HEK293T (cell line): ENCODE measurements around the gene ANKRD11.
"Not testable (repeated sequence)": the region's sequence is repeated elsewhere in the genome, so short reads cannot be mapped to it uniquely, and the experiment has no call there.

Experiments
- CTCF ChIA-PET: fragments of 350-600 bp; formaldehyde crosslinking; extraction: SDS; loops from one replicate; lab custom pipeline; 2021; ENCODE audit warnings: antibody characterized with exemption, inconsistent platforms; lab: Yijun Ruan, JAX
- POLR2A ChIA-PET: fragments of 350-600 bp; formaldehyde crosslinking; extraction: SDS; loops from one replicate; lab custom pipeline; 2020; ENCODE audit warnings: antibody characterized with exemption, inconsistent platforms; lab: Yijun Ruan, JAX
- DNase-seq: peaks from one replicate; pipeline ENCODE4 v3.0.0; 2012; ENCODE audit warnings: mixed read lengths; ENCODE audit errors: extremely low spot score
- ARNT ChIP-seq: fragments of 450-650 bp; IDR thresholded peaks from 2 replicates; pipeline ENCODE4 v1.6.1; 2017; ENCODE audit warnings: mild to moderate bottlenecking
- BHLHE40 ChIP-seq: fragments of 450-650 bp; IDR thresholded peaks from 2 replicates; pipeline ENCODE4 v1.6.1; 2016; ENCODE audit warnings: mild to moderate bottlenecking, moderate library complexity, borderline replicate concordance
- CTBP1 ChIP-seq: fragments of 450-650 bp; IDR thresholded peaks from 2 replicates; pipeline ENCODE4 v1.6.1; 2016; ENCODE audit warnings: borderline replicate concordance
- ELF4 ChIP-seq: fragments of 450-650 bp; IDR thresholded peaks from 2 replicates; pipeline ENCODE4 v1.6.1; 2017; ENCODE audit warnings: antibody characterized with exemption
- FOXA1 ChIP-seq: fragments of 450-650 bp; IDR thresholded peaks from 2 replicates; pipeline ENCODE4 v1.6.1; 2016; ENCODE audit warnings: mild to moderate bottlenecking
- FOXK2 ChIP-seq: fragments of 450-650 bp; IDR thresholded peaks from 2 replicates; pipeline ENCODE4 v1.6.1; 2016; ENCODE audit warnings: mild to moderate bottlenecking
- FOXM1 ChIP-seq: fragments of 450-650 bp; IDR thresholded peaks from 2 replicates; pipeline ENCODE4 v1.6.1; 2017; ENCODE audit warnings: mild to moderate bottlenecking, borderline replicate concordance
- HDGF ChIP-seq: fragments of 450-650 bp; IDR thresholded peaks from 2 replicates; pipeline ENCODE4 v1.6.1; 2017; ENCODE audit warnings: antibody characterized with exemption, borderline replicate concordance
- L3MBTL2 ChIP-seq: fragments of 450-650 bp; conservative IDR thresholded peaks from 2 replicates; pipeline ENCODE4 v1.6.1; 2016; ENCODE audit warnings: mild to moderate bottlenecking
- LEF1 ChIP-seq: fragments of 450-650 bp; IDR thresholded peaks from 2 replicates; pipeline ENCODE4 v1.6.1; 2017; ENCODE audit warnings: mild to moderate bottlenecking, borderline replicate concordance
- NFRKB ChIP-seq: fragments of 450-650 bp; IDR thresholded peaks from 2 replicates; pipeline ENCODE4 v1.6.1; 2016; ENCODE audit warnings: mild to moderate bottlenecking, moderate library complexity
- PKNOX1 ChIP-seq: fragments of 450-650 bp; IDR thresholded peaks from 2 replicates; pipeline ENCODE4 v1.6.1; 2016
- SP1 ChIP-seq: fragments of 450-650 bp; IDR thresholded peaks from 2 replicates; pipeline ENCODE4 v1.6.1; 2017
- SUZ12 ChIP-seq: fragments of 450-650 bp; IDR thresholded peaks from 2 replicates; pipeline ENCODE4 v1.6.1; 2016; ENCODE audit warnings: mild to moderate bottlenecking
- TARDBP ChIP-seq: fragments of 450-650 bp; IDR thresholded peaks from 2 replicates; pipeline ENCODE4 v1.6.1; 2016
- ZNF384 ChIP-seq: fragments of 450-650 bp; IDR thresholded peaks from 2 replicates; pipeline ENCODE4 v1.6.1; 2016

Gene ANKRD11

GRCh38 chr16:89473136-89473712, 17.1 kb downstream of the ANKRD11 start:
- POLR2A ChIA-PET, result no interaction called here
- no peak for DNase-seq
- CTCF ChIA-PET, result no interaction called here
- TF ChIP-seq FOXM1, result no peak
- TF ChIP-seq TARDBP, result no peak
- no peak for TF ChIP-seq FOXA1
- TF ChIP-seq LEF1, result no peak
- TF ChIP-seq SUZ12, result no peak
- TF ChIP-seq ELF4, result no peak
- TF ChIP-seq HDGF, result no peak
- TF ChIP-seq SP1, result no peak
- no peak for TF ChIP-seq PKNOX1
- no peak for TF ChIP-seq ARNT
- no peak for TF ChIP-seq L3MBTL2
- TF ChIP-seq FOXK2, result no peak

GRCh38 chr16:89472711-89473075, 17.7 kb downstream of the ANKRD11 start:
- no peak for DNase-seq
- ChIA-PET CTCF (interaction anchor here (0.5 kb wide), 1 partner anchor 41 kb away, joined by 4 read pairs; no protein-coding TSS in a partner anchor), POLR2A (no interaction called here)
- TF ChIP-seq TARDBP, result no peak
- no peak for TF ChIP-seq BHLHE40
- no peak for TF ChIP-seq SP1
- no peak for TF ChIP-seq SUZ12
- no peak for TF ChIP-seq HDGF
- no peak for TF ChIP-seq ELF4
- no peak for TF ChIP-seq L3MBTL2
- TF ChIP-seq FOXM1, result no peak
- no peak for TF ChIP-seq ARNT
- no peak for TF ChIP-seq NFRKB
- TF ChIP-seq FOXA1, result no peak
- no peak for TF ChIP-seq CTBP1
- no peak for TF ChIP-seq ZNF384

DNA sequence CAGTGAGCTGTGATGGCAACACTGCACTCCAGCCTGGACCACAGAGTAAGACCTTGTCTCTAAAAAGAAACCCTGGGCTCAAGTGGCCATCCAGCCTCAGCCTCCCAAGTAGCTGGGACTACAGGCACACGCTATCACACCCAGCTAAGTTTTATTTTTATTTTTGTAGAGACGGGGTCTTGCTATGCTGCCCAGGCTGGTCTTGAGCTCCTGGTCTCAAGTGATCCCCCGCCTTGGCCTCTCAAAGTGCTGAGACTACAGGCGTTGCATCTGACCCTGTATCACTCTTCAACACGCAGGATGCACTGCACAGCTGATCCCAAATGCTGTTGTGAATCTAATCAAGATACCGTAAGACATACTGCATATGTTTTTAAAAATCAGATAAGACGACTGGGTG, 23.0 kb downstream of the ANKRD11 start:
- no peak for TF ChIP-seq ARNT
- no peak for TF ChIP-seq FOXM1
- TF ChIP-seq ELF4, result no peak
- no peak for TF ChIP-seq TARDBP
- no peak for TF ChIP-seq FOXA1
- TF ChIP-seq CTBP1, result no peak
- TF ChIP-seq HDGF, result no peak
- no peak for TF ChIP-seq SUZ12
- TF ChIP-seq L3MBTL2, result no peak
- TF ChIP-seq SP1, result no peak
- TF ChIP-seq PKNOX1, result no peak
- no peak for TF ChIP-seq NFRKB
- no peak for TF ChIP-seq LEF1
- TF ChIP-seq ZNF384, result no peak
- TF ChIP-seq BHLHE40, result no peak
- no peak for TF ChIP-seq FOXK2
- ChIA-PET CTCF (interaction anchor here (0.6 to 1.2 kb wide), 2 partner anchors 9 to 58 kb away, joined by 3 to 5 read pairs; no protein-coding TSS in a partner anchor), POLR2A (interaction anchor here (1.2 kb wide), 1 partner anchor 15 kb away, joined by 3 read pairs; no protein-coding TSS in a partner anchor)
- no peak for DNase-seq

- ChIA-PET CTCF (interaction anchor here (0.6 to 1.2 kb wide), 2 partner anchors 10 to 58 kb away, joined by 3 to 5 read pairs; no protein-coding TSS in a partner anchor), POLR2A (interaction anchor here (0.8 to 1.9 kb wide), 3 partner anchors 15 to 58 kb away, joined by 3 to 8 read pairs (median 3); partner anchors contain the start of gene SPG7)
Observed at GRCh38 chr16:89466920-89467319, 23.4 kb downstream of the ANKRD11 start.

GRCh38 chr16:89463312-89463711, 27.0 kb downstream of the ANKRD11 start:
- CTCF ChIA-PET, POLR2A ChIA-PET, DNase-seq: not testable (repeated sequence)

More at GRCh38 chr16:89466920-89467319, 23.4 kb downstream of the ANKRD11 start:
- DNase-seq, result no peak
- TF ChIP-seq SUZ12 (no peak), FOXM1 (no peak), FOXA1 (no peak), ARNT (no peak), FOXK2 (no peak), ELF4 (no peak), PKNOX1 (no peak), HDGF (no peak), NFRKB (no peak), L3MBTL2 (no peak), SP1 (no peak), CTBP1 (no peak), BHLHE40 (no peak), LEF1 (no peak), TARDBP (no peak), ZNF384 (no peak)

- DNase-seq, CTCF ChIA-PET, POLR2A ChIA-PET: not testable (repeated sequence)
Observed at GRCh38 chr16:89462639-89463038, 27.7 kb downstream of the ANKRD11 start.

- DNase-seq, CTCF ChIA-PET, POLR2A ChIA-PET: not testable (repeated sequence)
Observed at GRCh38 chr16:89461890-89462289, 28.5 kb downstream of the ANKRD11 start.
